Activated naive CD8-positive, alpha-beta T cell treated with anti-CD3 and anti-CD28 coated beads, Interleukin-2, amount 10 ng/mL, durations not matched to agents 7 days and 5 days (primary cell): ENCODE results near the gene MIGA1. TPM values are rescaled to one million over a fixed set of nuclear protein-coding genes. Genes with fewer than 3 reads are reported as not detected.
"Not testable (repeated sequence)": the region's sequence is repeated elsewhere in the genome, so short reads cannot be mapped to it uniquely, and the experiment has no call there.

Experiments used
- ATAC-seq: fragments of 150-1000 bp; cut with Tn5 transposase; one replicate; pipeline ENCODE4 v1.10.0; 2021; ENCODE audit warnings: low read depth, moderate library complexity
- POLR2A ChIA-PET: fragments of 350-600 bp; sonication (Branson Sonifier 250); formaldehyde crosslinking; loops from one replicate; lab custom pipeline; 2021; ENCODE audit warnings: antibody characterized with exemption; lab: Charles Lee
- DNase-seq: peaks from one replicate; pipeline ENCODE4 v3.0.0; 2021
- H3K27ac Mint-ChIP-seq: one replicate; pipeline ENCODE4 v1.8.0; 2022; ENCODE audit warnings: mild to moderate bottlenecking, mixed read lengths
- H3K27me3 Mint-ChIP-seq: one replicate; pipeline ENCODE4 v1.8.0; 2022; ENCODE audit warnings: mild to moderate bottlenecking, moderate library complexity, mixed read lengths
- H3K36me3 Mint-ChIP-seq: one replicate; pipeline ENCODE4 v1.8.0; 2021; ENCODE audit warnings: mild to moderate bottlenecking, mixed read lengths
- H3K4me1 Mint-ChIP-seq: one replicate; pipeline ENCODE4 v1.8.0; 2021; ENCODE audit warnings: mixed read lengths
- H3K4me3 Mint-ChIP-seq: one replicate; pipeline ENCODE4 v1.8.0; 2022; ENCODE audit warnings: mild to moderate bottlenecking, moderate library complexity, mixed read lengths
- H3K9me3 Mint-ChIP-seq: one replicate; pipeline ENCODE4 v1.8.0; 2021; ENCODE audit warnings: mixed read lengths
- total RNA-seq, 2 experiments: library from RNA; stranded (reverse); gene quantifications; one replicate each; pipeline ENCODE4 v1.2.3, GENCODE V29; 2021

Gene MIGA1, protein sequence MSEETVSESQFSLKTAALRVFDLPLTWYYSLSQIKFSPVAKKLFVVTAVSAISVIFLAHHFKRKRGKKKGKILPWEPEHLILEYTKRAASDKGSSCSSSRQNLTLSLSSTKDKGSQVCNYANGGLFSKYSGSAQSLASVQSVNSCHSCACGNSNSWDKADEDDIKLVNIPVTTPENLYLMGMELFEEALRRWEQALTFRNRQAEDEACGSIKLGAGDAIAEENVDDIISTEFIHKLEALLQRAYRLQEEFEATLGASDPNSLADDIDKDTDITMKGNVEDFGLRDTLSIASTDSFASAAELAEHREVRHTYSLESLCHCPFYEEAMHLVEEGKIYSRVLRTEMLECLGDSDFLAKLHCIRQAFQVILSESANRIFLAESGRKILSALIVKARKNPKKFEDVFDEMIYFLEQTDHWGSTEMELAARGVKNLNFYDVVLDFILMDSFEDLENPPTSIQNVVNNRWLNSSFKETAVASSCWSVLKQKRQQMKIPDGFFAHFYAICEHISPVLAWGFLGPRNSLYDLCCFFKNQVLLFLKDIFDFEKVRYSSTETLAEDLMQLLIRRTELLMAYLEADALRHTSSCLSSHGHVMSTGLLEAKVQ
- 10 to 100 TPM; 13.6 to 14.3 TPM for total RNA-seq

DNA sequence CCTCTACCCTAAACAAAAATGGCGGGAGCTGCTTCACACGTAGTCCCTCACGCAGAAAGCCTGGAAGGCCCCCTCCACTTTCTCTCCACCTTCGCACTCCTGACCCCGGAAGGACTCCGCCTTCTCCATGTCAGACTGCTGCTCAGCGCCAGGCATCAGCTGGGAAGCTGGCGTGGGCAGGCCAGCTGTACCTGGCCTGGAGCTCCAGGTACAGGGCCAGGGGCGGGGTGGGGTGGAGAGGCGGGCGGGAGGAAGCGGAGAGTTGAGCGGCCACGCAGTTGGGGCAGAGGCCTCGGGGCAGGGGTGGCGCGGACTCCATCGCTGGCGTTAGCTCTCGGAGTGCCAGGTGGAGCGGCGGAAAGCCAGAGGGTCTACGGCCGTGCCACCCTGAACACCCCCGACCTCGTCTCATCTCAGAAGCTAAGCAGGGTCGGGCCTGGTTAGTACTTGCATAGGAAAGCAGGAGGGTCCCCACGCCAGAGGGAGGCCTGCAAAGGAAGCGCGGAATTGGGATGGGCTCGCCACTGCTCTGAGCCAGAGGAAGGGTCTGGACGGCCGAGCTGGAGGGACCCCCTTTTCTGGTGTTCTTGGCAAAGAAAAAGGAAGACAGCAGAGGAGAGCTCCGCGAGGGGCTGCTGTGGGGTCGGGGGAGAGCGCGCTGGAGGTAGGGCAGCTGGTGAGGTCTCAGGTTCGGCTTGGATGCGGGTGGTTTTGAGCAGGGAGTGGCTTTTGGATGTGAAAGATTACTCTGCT lies at the start of gene MIGA1:
Gene MIGA1, plus strand, starts transcription at position 121 of the 753 bp plus-strand sequence. CDS start 3,604 bp downstream, outside the sequence.
- H3K4me1 Mint-ChIP-seq, result peaks cover 25% of the 10 kb centered on the region
- POLR2A ChIA-PET, result interaction anchor here (0.5 to 2.5 kb wide), 6 partner anchors 20 to 350 kb away, joined by 3 to 16 read pairs (median 9); partner anchors contain the start of genes DNAJB4, FUBP1, USP33 and ZZZ3
- peak; percentile 75 for DNase-seq
- peaks cover 13% of the 10 kb centered on the region for H3K36me3 Mint-ChIP-seq
- peak; percentile 98 for ATAC-seq
- peak within 1 kb of the TSS; percentile 98 for H3K4me3 Mint-ChIP-seq
- peaks cover 3% of the 10 kb centered on the region for H3K27me3 Mint-ChIP-seq
- peaks cover 2% of the 10 kb centered on the region for H3K9me3 Mint-ChIP-seq
- H3K27ac Mint-ChIP-seq, result peak within 1 kb of the TSS; percentile 86

- H3K36me3 Mint-ChIP-seq, result peaks cover 20% of the 10 kb centered on the region
- POLR2A ChIA-PET, result no interaction called here
- H3K4me3 Mint-ChIP-seq, result no peak overlapping the region
- no peak overlapping the region for H3K27ac Mint-ChIP-seq
- ATAC-seq (no peak), DNase-seq (no peak)
- no peaks in the 10 kb centered on the region for H3K27me3 Mint-ChIP-seq
- peaks cover 2% of the 10 kb centered on the region for H3K4me1 Mint-ChIP-seq
- H3K9me3 Mint-ChIP-seq, result no peaks in the 10 kb centered on the region
Observed at GRCh38 chr1:77732090-77732489, 47.4 kb upstream of the MIGA1 start.

DNA sequence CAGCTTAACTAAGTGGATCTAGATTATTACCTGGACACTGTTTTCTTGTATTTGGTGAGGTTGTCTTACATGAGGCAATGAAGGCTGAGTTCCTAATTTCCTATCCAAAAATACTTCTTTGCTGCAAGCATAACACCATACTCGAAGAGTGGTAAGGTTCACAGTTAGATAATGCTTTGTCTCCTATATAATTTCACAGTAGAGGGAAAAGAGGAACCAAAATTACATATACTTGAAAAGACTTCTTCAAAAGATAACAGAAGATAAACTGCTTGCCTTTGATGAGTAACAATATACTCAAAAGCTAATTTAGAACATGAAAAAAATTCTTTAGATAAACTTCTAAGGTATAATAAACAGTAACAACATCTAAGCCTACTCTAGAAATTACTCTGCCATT lies 40.2 kb upstream of the MIGA1 start:
- Mint-ChIP-seq H3K4me3 (no peak overlapping the region), H3K36me3 (peaks cover 14% of the 10 kb centered on the region), H3K27me3 (no peaks in the 10 kb centered on the region), H3K9me3 (no peaks in the 10 kb centered on the region), H3K27ac (no peak overlapping the region), H3K4me1 (no peaks in the 10 kb centered on the region)
- POLR2A ChIA-PET, result no interaction called here
- DNase-seq (no peak), ATAC-seq (no peak)

DNA sequence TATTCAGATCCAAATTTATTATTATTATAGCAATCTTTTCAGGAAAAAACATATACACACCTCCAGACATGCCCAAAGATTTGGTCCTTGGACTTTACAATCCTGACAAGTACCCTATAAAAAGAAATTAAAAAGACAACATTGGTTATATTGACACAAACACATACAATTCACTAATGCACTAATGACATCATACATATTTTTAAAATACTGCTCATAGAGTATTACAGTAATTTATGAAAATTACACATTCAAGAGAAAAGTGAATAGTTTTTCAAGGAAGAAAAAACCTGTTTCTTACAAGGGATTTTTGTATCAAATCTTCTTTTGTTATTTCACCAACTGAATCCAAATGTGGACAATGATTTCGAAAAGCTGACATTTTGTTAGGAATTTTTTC lies 38.1 kb upstream of the MIGA1 start:
- ATAC-seq (no peak), DNase-seq (no peak)
- Mint-ChIP-seq H3K27ac (no peak overlapping the region), H3K9me3 (no peaks in the 10 kb centered on the region), H3K27me3 (no peaks in the 10 kb centered on the region), H3K4me1 (peaks cover 2% of the 10 kb centered on the region), H3K4me3 (no peak overlapping the region), H3K36me3 (peaks cover 18% of the 10 kb centered on the region)
- POLR2A ChIA-PET, result no interaction called here

- no peak for ATAC-seq
- Mint-ChIP-seq H3K27ac (no peak overlapping the region), H3K4me1 (peaks cover 2% of the 10 kb centered on the region), H3K4me3 (no peak overlapping the region), H3K27me3 (no peaks in the 10 kb centered on the region), H3K36me3 (peaks cover 18% of the 10 kb centered on the region), H3K9me3 (no peaks in the 10 kb centered on the region)
- POLR2A ChIA-PET, result no interaction called here
- DNase-seq, result no peak
Observed at GRCh38 chr1:77742011-77742555, 37.4 kb upstream of the MIGA1 start.

DNA sequence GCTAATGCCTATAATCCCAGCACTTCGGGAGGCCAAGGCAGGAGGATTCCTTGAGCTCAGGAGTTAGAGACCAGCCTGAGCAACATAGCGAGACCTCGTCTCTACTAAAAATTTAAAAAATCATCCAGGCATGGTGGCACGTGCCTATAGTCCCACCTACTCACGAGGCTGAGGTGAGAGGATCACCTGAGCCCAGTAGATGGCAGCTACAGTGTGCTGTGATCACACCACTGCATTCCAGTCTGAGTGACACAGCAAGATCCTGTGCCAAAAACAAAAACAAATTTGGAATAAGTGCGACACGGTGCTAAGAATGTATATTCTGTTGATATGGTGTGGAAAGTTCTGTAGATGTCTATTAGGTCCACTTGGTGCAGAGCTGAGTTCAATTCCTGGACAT lies 34.9 kb upstream of the MIGA1 start:
- Mint-ChIP-seq H3K4me1 (peaks cover 5% of the 10 kb centered on the region), H3K27ac (no peak overlapping the region), H3K9me3 (no peaks in the 10 kb centered on the region), H3K27me3 (no peaks in the 10 kb centered on the region), H3K36me3 (peaks cover 13% of the 10 kb centered on the region), H3K4me3 (no peak overlapping the region)
- no peak for ATAC-seq
- DNase-seq, result no peak
- POLR2A ChIA-PET, result no interaction called here

GRCh38 chr1:77749489-77749888 lies 30.0 kb upstream of the MIGA1 start:
- H3K9me3 Mint-ChIP-seq, DNase-seq, H3K27ac Mint-ChIP-seq, ATAC-seq, H3K36me3 Mint-ChIP-seq, H3K27me3 Mint-ChIP-seq, H3K4me3 Mint-ChIP-seq, POLR2A ChIA-PET: not testable (repeated sequence)
- H3K4me1 Mint-ChIP-seq, result peaks cover 10% of the 10 kb centered on the region

DNA sequence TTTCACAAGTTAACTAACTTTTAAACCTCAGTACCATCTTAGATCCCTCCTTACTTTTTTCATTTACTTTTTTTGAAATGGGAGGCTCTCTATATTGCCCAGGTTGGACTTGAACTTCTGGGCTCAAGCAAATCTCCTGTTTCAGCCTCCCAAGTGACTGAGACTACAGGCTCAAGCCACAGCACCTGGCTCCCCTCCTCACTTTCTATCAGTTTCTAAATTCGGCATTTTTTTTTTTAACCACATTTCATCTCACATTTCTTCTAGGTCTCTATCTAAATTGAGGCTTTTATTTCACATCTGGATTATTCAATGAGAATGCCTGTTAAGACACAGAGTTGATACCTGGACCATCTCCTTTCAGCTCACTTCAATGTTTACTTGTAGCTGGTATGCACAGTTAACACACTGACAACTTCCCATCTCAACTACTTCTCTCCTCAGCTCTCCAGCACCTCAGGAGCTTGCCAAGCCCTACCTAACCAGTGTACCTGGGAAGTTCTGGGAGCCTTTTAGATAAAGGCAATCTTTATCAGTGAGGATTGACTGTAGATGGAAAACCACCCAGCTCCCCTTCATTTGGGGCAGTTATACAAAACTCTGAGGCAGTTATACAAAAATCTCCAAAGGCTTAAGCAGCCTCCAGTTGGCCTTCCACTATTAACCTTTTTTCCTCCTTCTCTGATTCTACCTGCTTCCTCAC lies 23.2 kb upstream of the MIGA1 start:
- Mint-ChIP-seq H3K9me3 (no peaks in the 10 kb centered on the region), H3K4me1 (peaks cover 29% of the 10 kb centered on the region), H3K27me3 (no peaks in the 10 kb centered on the region), H3K27ac (no peak overlapping the region), H3K36me3 (peaks cover 7% of the 10 kb centered on the region), H3K4me3 (peak overlapping the region; percentile 26)
- no peak for ATAC-seq
- no peak for DNase-seq
- POLR2A ChIA-PET, result interaction anchor here (0.7 kb wide), 1 partner anchor 15 kb away, joined by 3 read pairs; no protein-coding TSS in a partner anchor

GRCh38 chr1:77757066-77757584 lies 22.3 kb upstream of the MIGA1 start:
- no peaks in the 10 kb centered on the region for H3K9me3 Mint-ChIP-seq
- H3K27ac Mint-ChIP-seq, result no peak overlapping the region
- H3K4me3 Mint-ChIP-seq, result peak overlapping the region; percentile 66
- no peak for ATAC-seq
- peaks cover 29% of the 10 kb centered on the region for H3K4me1 Mint-ChIP-seq
- H3K36me3 Mint-ChIP-seq, result peaks cover 7% of the 10 kb centered on the region
- peaks cover under 1% of the 10 kb centered on the region for H3K27me3 Mint-ChIP-seq
- DNase-seq, result no peak
- POLR2A ChIA-PET, result interaction anchor here (0.7 kb wide), 1 partner anchor 14 kb away, joined by 3 read pairs; no protein-coding TSS in a partner anchor

GRCh38 chr1:77757603-77758002 lies 21.8 kb upstream of the MIGA1 start:
- DNase-seq (no peak), ATAC-seq (no peak)
- peaks cover 2% of the 10 kb centered on the region for H3K27me3 Mint-ChIP-seq
- H3K4me3 Mint-ChIP-seq, result peak overlapping the region; percentile 66
- H3K9me3 Mint-ChIP-seq, result no peaks in the 10 kb centered on the region
- H3K27ac Mint-ChIP-seq, result no peak overlapping the region
- H3K36me3 Mint-ChIP-seq, result peaks cover 5% of the 10 kb centered on the region
- peaks cover 29% of the 10 kb centered on the region for H3K4me1 Mint-ChIP-seq
- POLR2A ChIA-PET, result interaction anchor here (3.3 kb wide), 1 partner anchor 22 kb away, joined by 15 read pairs; the partner anchor contains the start of gene MIGA1

- Mint-ChIP-seq H3K27ac (peak within 1 kb of the TSS; percentile 94), H3K27me3 (peaks cover 2% of the 10 kb centered on the region), H3K4me3 (peak within 1 kb of the TSS; percentile 94), H3K9me3 (no peaks in the 10 kb centered on the region), H3K4me1 (peaks cover 25% of the 10 kb centered on the region), H3K36me3 (peaks cover 5% of the 10 kb centered on the region)
- ATAC-seq (peak; percentile 83), DNase-seq (peak; percentile 97)
- POLR2A ChIA-PET, result interaction anchor here (0.5 to 3.3 kb wide), 4 partner anchors 20 to 326 kb away, joined by 3 to 15 read pairs (median 8); partner anchors contain the start of genes DNAJB4, MIGA1 and ZZZ3
Observed at GRCh38 chr1:77759071-77760028, 20.1 kb upstream of the MIGA1 start, which contains the start of gene USP33. USP33 (minus strand) TSS chr1:77759852; CDS start chr1:77741697, 18,155 bp downstream.
